22Rv1 (cell line): ENCODE measurements around the gene CFAP61.

ENCODE experiments used
- CTCF ChIP-seq: fragments of 450-650 bp; IDR thresholded peaks from 2 replicates; pipeline ENCODE4 v1.5.1; 2017; ENCODE audit warnings: mild to moderate bottlenecking
- ZFX ChIP-seq: fragments of 450-650 bp; IDR thresholded peaks from 2 replicates; pipeline ENCODE4 v1.6.1; 2017; ENCODE audit warnings: antibody characterized with exemption, borderline replicate concordance

DNA sequence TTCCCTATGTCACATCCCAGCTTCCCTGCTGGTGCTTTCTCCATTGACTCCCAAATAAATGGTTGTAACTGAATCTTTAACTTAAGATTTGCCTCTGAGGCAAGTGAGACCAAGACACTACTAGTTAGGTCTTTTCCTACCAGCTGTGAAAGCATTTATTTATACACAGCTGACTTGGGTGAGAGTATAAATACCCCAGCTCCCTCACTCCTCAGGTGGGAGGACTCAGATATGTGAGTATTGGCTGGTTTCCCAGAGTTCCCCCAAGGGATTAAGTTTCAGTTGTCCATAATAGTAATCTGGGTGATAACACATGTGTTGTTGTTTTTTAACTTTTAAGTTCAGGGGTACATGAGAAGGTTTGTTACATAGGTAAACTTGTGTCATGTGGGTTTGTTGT lies 49.8 kb downstream of the CFAP61 start:
- TF ChIP-seq CTCF: no peak
- no peak for TF ChIP-seq ZFX
